HG02938 (cell line): ENCODE results near the gene DCP1B.

ENCODE experiments used
- ATAC-seq: cut with Tn5 transposase; IDR thresholded peaks from one replicate; pipeline ENCODE4 v1.9.1; 2021; ENCODE audit warnings: mild to moderate bottlenecking, moderate library complexity; ENCODE audit not compliant: unreplicated experiment

DCP1B gene

DNA sequence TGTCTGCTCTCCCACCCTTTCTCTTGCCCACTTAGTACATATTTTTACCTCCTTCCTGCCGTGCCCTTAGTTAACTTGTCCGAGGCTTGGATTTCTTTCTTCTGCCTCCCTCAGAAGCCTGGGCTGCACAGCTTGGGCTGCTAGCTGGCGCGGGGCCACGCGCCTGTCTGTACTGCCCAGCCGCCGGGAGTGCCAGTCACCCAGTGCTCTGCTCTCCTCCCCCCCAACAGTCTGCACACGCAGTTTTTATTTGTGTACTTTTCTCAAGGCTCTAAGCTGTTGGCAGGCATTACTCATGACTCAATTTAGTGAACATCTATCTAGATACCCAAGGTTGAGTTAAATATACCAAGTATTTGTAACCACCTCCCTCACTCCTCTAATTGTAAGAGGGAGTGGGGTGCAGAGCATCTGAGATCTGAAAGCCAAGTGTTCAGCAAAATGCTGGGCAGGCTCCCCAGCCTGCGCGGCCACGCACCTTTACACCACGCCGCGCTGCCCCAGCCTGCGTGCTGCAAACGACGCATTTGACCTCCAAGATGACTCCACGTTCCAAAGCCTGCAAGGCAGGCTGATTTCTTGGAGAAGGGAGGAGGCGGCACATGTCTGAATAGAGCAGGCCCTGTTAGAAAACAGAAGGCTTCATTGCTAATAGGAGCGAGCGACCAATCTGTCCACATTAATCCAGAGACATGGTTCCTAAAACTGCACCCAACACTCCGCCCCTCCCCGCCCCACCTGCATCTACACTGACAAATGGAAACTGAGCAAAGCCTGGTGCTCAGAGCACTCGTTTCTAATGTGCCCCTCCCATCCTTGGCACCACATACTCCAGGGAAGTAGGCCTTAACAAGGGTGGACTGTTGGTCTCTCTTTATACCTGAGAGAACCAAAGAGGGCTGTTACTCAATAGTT, 67.6 kb downstream of the DCP1B start:
- ATAC-seq = no peak

DNA sequence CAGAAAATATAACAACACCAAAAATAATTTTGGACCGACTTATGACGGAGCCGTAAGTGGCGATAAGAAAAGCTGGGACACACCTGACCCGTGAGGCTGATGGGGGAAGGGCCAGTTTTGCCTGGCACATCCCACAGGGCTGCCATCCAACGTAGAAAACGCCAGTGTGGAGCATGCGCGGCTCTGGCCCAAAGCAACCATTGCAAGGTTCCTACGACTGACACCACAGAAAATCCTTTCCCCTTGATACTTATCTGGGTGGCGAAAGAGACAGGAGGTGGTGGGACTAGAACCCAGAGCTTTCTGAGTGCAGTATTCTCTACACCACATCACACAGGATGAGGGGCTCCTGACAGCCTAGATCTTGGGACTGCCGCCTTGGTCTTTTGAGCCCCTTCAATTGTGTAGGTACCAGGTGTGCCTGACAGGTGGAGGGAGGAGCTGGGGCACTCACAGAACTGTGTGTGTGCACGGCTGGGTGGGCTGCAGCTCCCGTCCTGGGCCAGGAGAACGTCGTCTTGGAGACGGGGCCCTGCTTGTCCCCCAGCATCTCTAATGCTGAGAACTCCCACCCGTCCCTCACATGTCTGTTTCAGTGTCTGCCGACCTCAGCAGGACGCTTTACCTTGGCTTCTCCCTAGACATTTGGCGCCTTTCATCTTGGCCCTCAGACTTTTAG, 68.4 kb downstream of the DCP1B start:
- no peak for ATAC-seq

DNA sequence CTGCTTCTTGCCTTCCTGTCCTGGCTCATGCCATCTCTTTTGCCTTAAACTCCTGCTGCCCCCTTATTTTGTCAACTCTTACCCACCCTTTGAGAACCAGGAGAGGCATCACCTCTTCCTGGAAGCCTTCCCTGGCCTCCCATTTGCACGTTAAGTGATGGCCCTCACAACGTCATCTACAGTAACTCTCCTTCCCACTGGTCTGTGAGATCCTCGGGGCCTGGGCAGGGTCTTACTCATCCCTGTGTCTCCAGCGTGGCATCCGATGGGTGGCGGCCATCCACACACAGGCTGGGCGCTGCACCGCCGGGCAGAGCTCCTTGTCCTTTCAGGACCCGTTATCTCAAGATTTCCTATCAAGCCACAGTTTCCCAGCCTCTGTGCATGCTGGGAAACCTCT, 69.0 kb downstream of the DCP1B start:
- no peak for ATAC-seq

DNA sequence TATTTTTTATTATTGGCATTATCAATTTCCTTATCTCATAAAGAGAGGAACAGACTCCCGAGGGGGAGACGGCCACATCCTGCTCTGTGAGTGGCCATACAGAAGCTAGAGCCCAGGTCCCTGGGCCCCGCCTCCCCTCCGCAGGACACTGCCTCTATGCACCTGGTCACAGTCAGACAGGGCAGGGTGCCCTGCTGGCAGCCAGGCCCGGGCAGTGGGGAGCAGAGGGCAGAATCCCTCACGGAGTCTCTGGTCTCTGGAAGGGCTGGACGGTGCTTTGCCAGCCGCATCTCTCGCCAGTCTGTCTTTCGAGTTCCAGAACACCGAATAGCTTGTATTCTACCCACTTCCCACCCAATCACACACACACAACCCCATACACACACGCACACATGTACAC, 69.4 kb downstream of the DCP1B start:
- ATAC-seq = no peak

DNA sequence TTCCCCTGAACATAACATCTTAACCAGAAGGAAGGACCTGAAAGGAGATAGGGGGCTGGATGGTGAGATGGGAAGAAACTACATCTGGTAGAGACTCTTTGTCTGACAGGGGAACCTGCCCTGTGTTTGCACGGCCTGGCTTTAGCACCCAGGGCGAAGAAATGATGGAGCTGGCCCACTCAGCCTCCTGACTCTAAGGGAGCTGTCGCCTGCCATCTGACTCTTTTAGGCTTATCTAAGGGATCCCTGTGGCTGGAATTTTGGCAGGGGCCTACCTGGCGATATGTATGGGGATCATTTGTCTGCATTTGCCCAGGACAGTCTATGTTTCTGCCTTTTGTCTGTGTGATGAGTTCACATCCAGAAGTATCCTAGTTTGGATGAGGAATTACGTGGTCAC, 70.2 kb downstream of the DCP1B start:
- ATAC-seq = no peak

DNA sequence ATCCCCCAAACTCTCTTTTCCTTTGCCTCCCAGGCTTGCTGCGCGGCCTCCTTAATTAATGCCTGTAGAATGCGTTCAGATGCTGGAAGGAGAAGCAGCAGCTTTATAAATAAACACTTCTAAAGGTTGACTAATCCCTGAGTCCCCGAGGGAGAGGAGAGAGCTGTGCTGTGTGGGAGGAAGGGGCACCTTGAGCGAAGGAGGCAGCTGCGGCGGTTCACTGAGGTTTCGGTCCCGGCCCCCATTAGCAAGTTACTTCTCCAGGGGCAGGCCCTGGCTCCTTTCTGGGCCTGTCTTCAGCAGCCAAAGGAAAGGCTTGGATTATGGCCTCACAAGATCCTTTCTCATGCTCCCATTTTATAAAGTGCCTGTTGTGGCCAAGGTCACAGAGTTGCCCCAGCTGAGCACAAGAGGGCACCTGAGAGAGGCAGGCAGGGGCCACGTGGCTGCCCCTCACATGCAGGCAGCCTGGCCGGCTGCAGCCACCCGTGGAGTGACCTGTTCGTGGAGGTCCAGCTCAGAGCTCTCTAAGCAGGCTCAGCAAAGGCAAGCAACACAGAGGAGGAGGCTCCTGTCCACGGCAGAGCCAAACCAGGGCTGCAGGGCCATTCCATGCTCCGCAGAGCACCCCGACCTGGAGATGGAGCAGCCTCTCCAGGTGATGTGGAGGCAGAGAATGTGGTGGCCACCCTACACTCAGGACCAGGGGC, 70.8 kb downstream of the DCP1B start:
- no peak for ATAC-seq

DNA sequence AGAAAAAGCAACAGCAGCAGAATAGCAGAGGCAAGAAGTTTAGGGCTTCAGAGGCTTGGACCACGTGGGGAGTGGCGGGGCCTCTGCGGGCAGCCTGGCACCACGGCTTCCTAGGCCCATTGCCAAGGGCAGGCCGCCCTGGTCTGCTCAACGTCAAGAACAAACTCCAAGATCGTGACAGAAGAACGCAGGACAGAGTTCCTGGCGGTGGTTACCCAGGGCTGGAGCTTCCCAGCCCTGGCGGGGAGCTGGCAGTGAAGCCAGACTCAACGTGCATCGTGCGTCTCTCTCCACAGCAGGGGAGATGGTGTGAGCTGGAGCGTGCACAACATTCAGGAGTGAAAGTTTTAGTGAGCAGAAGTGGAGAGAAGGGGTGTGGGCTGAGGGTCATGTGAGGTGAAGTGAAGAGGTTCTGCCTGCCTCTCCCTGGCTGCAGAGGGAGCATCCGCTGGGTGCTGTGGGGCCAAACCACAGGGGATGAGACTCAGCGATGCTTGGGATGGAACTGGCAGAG, 71.9 kb downstream of the DCP1B start:
- ATAC-seq = no peak

DNA sequence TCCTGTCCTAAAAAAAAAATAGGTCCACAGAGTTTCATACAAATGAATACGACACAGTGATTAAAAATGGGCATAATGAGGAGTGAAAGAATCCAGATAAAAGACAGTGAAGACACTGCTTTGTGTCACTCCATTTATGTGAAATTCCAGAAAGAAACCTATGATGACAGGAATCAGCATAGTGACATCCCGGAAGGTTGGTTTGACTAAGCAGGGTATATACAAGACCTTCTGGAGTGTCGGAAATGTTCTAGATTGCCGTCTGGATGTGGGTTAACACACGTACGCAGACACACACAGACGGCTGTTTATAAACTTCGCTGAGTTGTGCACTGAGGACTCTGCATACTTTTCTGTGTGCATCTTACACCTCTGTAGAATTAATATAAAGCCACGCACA, 72.6 kb downstream of the DCP1B start:
- no peak for ATAC-seq

DNA sequence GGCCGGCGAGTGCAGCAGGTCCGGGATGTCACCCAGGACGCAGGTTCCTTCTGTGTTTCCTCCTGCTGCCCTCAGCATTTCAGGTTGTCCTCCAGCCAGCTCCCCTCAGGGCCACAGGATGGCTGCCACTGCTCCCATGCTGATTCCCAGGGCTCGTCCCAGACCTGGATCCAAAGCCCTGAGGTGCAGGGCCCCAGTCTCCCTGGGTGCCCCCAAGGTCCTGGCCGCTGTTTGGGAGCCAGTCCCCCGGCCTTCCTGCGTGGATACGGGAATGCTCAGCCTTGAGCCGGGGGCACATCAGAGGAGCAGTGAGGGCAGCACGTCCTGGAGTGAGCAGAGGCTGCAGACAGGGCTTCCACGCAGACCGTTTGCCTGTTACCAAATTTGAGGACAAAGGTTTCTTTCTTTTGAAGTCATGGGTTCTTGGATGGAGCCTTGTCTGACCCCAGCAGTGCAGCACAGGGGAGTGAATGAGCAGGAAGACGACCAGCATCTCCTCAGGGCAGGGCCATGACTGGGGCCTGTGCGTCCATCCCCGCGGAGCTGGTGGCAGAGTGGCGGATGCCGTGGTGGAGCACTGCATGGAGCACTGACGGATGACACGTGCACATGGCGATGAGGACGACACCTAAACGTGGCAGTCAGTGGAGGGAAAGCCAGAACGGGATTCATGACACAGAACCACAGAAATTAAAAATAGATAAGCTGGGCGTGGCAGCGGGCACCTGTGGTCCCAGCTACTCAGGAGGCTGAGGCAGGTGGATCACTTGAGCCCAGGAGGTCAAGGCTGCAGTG, 73.3 kb downstream of the DCP1B start:
- ATAC-seq = no peak

DNA sequence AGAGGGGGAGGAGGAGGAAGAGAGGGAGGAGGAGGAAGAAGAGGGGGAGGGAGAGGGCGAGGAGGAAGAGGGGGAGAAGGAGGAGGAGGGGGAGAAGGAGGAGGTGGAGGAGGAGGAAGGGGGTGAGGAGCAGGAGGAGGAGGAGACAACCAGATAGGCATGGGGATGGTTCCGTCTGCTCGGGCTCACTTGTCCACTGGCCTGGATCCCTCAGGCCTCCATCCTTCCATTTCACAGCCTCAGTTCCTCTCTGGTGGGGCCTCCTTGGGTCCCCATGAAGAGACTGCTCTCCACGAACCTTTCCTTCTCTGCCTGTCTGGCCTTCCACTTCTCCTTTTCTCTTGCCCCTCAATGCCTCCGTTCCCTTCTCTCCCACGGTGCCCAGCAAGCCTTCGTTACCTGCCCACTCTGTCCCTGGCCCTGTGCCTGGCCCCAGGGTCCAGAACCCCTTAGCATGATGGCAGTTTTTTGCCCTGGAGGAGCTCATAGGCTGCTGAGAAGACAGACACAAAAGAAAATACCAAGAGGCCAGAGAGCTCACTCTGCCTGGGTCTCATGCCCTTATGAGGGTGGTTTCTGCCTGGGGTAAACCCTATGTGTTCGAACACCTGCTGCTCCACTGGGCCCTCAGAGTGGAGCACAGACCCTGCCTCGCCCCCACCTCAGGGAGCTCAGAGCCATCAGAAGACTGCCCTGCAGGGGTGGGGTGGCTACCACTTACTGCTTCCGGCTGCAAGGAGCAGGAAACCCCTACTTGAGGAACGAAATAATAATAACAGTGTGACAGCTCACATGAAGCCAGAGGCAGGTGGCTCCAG, 74.1 kb downstream of the DCP1B start:
- no peak for ATAC-seq

DNA sequence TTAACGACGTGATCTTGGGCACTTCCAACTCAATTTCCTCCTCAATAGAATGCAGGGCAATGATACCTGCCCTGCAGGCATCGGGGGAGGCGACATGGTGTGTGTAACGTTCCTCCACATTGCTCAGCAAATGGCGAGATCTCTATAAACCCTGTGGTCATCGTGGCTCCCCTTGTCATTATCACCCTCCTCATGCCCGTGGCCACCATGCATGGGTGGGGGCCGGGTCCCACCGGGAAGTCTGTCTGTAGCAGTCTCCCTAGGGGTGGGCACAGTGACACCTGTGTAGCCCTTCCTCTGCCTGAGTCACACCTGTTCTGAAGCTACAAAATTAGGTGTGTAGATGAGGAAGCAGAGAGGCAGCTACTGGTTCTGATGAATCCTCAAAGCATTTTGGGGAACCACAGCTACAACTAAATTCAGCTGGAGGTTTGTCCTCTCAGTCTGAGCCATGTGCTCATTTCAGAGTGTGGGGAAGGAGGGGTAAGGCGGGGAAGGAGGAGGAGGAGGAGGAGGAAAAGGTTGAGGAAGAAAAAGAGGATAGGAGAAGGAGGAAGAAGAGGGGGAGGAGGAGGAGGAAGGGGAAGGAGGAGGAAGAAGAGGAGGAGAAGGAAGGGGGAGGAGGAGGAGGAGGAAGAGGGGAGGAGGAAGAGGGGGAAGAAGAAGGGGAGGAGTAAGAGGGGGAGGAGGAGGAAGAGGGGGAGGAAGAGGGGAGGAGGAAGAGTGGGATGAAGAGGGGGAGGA, 74.8 kb downstream of the DCP1B start:
- no peak for ATAC-seq

DNA sequence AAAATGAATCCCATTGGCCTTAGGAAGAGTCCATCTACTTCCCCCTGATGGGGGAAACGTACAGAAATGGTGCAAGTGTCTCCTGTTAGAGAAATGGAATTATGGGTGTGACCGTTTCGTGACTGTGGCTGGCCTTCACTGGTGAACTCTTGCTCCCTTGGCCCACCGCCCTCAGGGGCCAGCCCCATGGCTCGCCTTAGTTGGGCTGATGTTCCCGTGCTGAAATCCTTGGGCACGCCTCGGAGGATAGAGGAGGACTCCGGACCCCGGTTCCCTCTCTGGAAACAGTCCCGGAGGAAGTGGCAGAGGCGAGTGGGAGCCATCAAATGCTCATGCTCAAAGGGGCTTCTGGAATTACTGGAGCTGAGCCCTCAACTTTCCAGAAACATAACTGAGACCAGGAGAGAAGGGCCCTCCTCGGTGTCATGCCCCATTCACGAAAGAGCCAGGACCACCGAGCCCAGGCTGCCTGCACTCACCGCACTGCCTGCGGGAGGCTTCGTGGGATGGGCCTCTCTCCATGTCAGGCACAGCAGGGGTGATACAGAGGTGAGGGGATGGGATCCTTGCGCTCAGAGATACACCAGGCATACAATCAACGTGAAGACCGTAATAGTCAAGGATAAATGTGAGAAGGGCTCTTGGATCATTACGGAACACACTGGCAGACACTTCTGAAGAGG, 75.7 kb downstream of the DCP1B start:
- no peak for ATAC-seq

DNA sequence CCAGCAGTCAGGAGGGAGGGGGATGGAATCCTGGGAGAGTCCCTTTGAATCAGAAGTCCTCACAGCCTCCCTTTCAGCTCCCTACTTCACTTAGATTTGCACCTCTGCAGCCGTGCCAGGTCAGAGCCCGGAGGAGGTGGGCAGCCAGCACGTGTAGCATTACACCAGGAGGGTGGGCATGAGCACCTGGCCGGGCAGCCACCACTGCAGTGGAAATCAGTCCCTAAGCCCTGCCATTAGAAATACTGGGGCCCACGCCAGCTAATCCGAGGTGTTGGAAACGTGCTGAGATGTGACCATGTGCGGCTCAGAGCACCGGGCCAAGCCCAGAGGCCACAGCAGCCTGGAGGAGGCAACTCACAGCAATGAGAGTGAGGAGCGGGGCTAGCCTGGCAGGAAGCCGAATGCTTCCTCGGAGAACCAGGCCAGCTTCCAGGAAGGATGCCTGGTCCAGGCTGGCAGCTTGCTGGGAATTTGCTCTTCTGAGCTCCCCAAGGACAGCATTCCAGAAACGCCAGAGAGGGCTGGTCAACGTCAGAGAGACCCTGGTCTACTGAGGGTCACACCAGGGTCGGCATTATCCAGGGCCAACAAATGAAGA, 76.4 kb downstream of the DCP1B start:
- ATAC-seq = no peak

DNA sequence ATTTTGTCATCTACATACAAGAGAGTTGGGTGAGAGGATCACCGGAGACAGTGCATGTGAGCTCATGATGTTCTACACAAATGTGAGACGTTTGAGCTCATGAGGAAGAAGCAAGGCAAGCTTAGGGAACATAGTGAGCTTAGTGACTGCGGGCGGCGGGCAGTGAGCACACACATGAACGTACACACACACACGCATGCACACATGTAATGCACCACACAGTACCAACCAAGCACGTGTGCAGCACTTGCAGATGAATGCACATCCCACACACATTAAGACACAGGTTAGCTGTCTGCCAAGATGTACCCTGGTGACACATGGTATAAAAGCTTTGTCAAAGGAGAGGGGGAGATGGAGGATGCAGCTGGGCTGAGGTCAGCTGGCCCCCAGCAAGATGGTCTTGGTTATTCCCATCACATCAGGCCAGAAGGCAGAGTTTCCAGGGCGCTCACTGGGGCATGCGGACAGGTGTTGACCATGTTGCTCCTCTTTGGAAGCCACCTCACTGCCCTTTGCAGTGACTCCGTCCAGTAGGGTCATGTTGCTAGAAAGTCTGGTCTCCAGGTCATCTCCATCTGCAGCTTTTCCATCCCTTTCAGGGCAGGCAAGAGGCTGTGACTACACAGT, 77.1 kb downstream of the DCP1B start:
- ATAC-seq = no peak

DNA sequence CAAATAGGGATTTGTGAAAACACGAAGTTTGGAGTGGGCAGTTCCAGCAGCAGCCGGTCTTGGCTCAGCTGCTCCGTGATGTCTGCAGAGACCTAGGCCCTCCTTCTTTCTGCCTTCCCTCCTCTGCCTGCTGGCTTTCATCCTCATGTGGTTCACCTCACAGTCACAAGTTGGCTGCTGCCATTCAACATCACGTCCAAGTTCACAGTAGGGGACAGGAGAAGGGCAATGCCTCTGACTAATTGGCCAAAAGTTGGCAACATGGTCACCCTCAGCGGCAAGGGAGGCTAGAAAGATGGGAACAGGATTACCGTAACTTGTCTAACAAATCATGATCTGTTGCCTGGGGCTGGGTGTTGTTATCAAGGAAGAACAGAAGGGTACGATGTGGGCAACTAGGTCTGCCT, 78.0 kb downstream of the DCP1B start:
- no peak for ATAC-seq

DNA sequence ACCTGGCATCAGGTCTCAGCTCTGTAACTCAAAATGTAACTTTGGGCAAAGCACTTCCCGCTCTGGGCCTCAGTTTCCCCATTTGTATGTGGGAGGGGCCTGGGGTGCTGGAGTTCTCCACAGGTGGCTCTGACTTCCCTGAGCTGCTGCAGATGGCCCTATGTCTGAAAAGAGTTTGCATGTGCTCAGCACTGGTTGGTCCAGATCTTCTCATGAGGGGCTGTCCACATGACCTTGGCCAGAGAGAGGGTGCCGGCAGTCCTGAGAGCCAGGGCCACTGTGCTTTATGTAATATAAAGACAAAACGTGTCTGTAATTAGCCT, 78.6 kb downstream of the DCP1B start:
- no peak for ATAC-seq

DNA sequence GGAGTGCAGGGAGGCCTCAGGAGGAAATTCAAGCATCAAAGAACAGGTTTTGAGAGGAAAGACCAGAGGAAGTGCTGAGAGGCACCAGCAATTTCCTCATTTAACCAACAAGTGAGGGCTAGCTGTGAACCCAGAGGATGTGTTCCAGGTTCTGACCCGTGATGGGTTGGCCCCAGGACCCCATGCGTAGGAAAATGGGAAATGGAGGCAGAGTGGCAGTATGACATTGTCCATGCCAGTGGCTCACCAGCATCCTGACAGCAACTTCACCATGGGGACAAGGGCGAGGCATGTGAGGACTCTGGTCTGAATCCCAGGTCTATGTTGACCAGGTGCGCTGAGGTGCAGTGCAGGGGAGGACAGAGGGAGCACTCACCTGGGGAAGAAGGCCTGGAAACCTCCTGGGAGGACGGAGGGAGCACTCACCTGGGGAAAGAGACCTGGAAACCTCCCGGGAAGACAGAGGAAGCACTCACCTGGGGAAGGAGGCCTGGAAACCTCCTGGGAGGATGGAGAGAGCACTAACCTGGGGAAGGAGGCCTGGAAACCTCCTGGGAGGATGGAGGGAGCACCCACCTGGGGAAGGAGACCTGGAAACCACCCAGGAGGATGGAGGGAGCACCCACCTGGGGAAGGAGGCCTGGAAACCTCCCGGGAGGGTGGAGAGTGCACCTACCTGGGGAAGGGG, 79.1 kb downstream of the DCP1B start:
- no peak for ATAC-seq
